Thoracic aorta (tissue), 2 donors: Measurements from ENCODE around the gene AKR1E2. TPM values are rescaled to one million over a fixed set of nuclear protein-coding genes. Genes with fewer than 3 reads are reported as not detected.

Source experiments
- ATAC-seq: fragments of 150-250 bp; one replicate; pipeline ENCODE4 v1.8.0; 2017; ENCODE audit warnings: low read depth; ENCODE audit not compliant: insufficient number of reproducible peaks, low FRiP score
- DNase-seq: peaks from one replicate; pipeline ENCODE4 v3.0.0-alpha.2; 2020; ENCODE audit warnings: low spot score
- H3K27ac ChIP-seq, 2 donors: fragments of 200-600 bp; sonication (generic); 1 replicate in 1 of 2; 2 replicates in 1 of 2; pipeline ENCODE4 v1.5.1; 2016; ENCODE audit warnings: mild to moderate bottlenecking in 2 of 2, moderate library complexity in 2 of 2
- H3K27me3 ChIP-seq: fragments of 200-600 bp; sonication (generic); replicated peaks from 2 replicates; pipeline ENCODE4 v1.6.0; 2016; ENCODE audit warnings: mild to moderate bottlenecking; ENCODE audit not compliant: insufficient read depth
- H3K36me3 ChIP-seq: fragments of 200-600 bp; sonication (generic); one replicate; pipeline ENCODE4 v1.5.1; 2016
- H3K4me1 ChIP-seq, 2 donors: fragments of 200-600 bp; sonication (generic); 1 replicate in 1 of 2; 2 replicates in 1 of 2; pipeline versions ENCODE4 v1.5.1 to v1.6.0; 2016; ENCODE audit warnings: low read depth in 2 of 2, mild to moderate bottlenecking in 1 of 2; ENCODE audit not compliant: control insufficient read depth in 1 of 2
- H3K4me3 ChIP-seq: fragments of 200-600 bp; sonication (generic); 2 replicates; pipeline ENCODE4 v1.5.1; 2016; ENCODE audit warnings: mild to moderate bottlenecking
- H3K9me3 ChIP-seq: fragments of 200-600 bp; sonication (generic); 2 replicates; pipeline ENCODE4 v1.5.1; 2016
- CTCF ChIP-seq: fragments of 200-600 bp; sonication (generic); IDR thresholded peaks from one replicate; pipeline ENCODE4 v1.5.1; 2019; ENCODE audit warnings: antibody characterized with exemption
- total RNA-seq, 2 donors: library from RNA; depleted of rRNA; stranded (reverse); fragments of >200 nt; gene quantifications; one replicate each; pipeline versions ENCODE4 v1.1.0 to v1.2.3, GENCODE V29; 2016

The AKR1E2 gene
- total RNA-seq, 2 donors from 2014 or later, result 11.1 to 17.6 TPM

DNA sequence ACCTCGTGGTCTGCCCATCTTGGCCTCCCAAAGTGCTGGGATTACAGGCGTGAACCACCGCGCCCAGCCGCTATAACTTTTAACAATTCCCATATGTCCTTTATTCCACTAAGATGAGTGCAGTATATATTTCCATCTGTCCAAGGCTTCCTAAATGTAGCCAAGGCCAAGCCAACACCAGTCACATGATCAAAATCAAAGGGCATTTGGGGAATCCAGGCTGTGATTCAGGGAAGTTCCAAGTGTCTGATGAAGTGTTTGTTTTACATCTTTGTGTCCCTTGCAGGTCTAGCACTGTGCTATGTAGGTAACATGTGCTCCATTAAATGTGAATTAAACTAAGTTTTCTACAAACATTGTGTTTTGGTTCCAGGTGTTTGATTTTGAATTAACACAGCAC is 20.8 kb downstream of the AKR1E2 start:
- no peak overlapping the region for H3K4me3 ChIP-seq
- no peaks in the 10 kb centered on the region for H3K27me3 ChIP-seq
- no peak for DNase-seq
- H3K27ac ChIP-seq, result no peak overlapping the region
- peaks cover 4% of the 10 kb centered on the region for H3K36me3 ChIP-seq
- H3K9me3 ChIP-seq, result no peaks in the 10 kb centered on the region
- no peak for TF ChIP-seq CTCF
- no peak for ATAC-seq
- peaks cover 0 to 21% of the 10 kb centered on the region in 2 donors for H3K4me1 ChIP-seq

DNA sequence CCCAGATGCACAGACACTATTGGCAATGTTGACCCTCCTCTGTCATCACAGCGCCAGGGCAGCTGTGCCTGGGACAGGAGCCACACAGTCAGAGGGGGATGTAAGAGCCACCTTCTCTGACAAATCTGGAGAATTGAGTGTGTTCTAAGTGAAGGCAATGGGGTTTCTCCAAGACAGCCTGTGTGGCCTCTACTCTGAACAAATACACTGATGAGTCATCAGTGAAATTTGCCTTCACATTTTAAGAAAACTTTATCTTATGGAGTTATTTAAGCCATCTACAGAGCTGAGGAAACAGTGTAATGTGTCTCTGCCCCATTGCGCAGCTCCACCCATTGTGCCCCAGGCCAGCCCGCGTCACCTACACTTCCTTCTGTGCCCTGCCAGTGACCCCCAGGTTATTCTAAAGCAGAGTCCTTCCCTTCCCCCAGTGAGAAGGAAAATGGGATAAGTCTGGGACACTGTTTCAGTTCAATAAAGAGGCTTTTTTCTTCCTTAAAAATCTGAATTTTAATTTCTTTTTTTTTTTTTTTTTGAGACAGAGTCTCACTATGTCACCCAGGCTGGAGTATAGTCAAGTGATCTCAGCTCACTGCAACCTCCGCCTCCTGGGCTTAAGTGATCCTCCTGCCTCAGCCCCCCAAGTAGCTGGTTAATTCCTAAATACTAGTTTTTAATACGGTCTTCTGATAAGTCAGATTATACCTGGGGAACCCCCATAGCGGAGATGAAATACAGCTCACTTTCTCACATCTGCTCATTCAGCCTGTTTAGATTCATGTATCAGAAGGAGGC is 21.8 kb downstream of the AKR1E2 start:
- no peak for TF ChIP-seq CTCF
- Histone ChIP-seq H3K36me3 (peaks cover 4% of the 10 kb centered on the region), H3K4me3 (no peak overlapping the region), H3K9me3 (no peaks in the 10 kb centered on the region), H3K27me3 (no peaks in the 10 kb centered on the region), H3K27ac (peak overlapping the region in 1 of 2 donors; percentile 2), H3K4me1 (peaks cover 0 to 31% of the 10 kb centered on the region in 2 donors)
- no peak for ATAC-seq
- DNase-seq, result no peak

DNA sequence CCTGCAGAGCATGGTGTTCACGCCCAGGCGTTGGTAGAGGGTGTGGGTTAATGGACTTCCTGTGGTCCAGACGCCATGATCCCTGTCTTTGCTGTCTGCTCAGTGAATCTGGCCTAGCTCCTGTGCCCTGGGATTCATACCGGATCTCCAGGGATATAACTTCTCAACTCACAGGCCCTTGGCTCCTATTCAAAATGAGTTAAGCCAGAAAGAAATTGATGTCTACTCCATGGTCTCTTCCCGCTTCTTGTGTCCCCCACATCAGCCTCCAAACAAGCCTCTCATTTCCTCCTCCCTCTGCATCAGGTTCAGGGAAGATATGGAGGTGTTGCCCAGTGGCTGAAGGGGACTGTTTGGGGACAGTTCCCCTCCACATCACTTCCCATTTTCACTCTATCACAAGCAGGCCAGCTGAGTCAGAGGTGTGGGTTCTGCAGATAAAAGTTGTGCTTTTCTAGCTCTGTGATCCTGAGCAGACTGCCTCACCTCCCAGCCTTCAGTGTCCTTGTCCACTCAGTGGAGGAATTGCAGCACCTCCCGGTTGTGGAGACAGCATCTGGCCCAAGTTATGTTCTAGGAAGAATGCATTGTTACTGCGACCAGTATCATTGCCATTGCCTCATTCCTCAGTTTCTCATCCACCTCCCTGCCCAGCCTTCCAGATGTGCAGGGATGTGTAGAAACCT is 22.5 kb downstream of the AKR1E2 start:
- Histone ChIP-seq H3K27me3 (no peaks in the 10 kb centered on the region), H3K27ac (no peak overlapping the region), H3K36me3 (peaks cover 4% of the 10 kb centered on the region), H3K4me1 (peaks cover 0 to 38% of the 10 kb centered on the region in 2 donors), H3K9me3 (no peaks in the 10 kb centered on the region), H3K4me3 (no peak overlapping the region)
- no peak for ATAC-seq
- no peak for TF ChIP-seq CTCF
- no peak for DNase-seq

DNA sequence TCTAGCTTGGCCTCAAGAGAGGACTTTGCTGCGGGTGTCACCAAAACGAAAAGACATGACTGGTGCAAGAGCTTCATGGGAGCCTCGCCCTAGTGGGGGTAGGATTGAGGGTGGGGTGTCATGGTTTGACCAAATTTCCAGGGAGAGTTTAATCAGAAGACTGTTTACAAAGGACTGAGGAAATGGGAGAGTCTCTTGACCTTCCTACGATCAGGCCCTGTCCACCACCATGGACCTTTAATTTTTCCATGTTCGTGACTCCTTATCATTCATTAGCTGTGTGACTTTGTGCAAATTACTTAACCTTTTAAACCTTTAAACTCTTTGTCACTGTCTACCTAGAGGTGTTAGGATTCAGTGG is 23.0 kb downstream of the AKR1E2 start:
- no peak for DNase-seq
- H3K4me3 ChIP-seq, result no peak overlapping the region
- no peak for TF ChIP-seq CTCF
- H3K27me3 ChIP-seq, result no peaks in the 10 kb centered on the region
- no peak overlapping the region for H3K27ac ChIP-seq
- H3K36me3 ChIP-seq, result no peaks in the 10 kb centered on the region
- peaks cover 0 to 44% of the 10 kb centered on the region in 2 donors for H3K4me1 ChIP-seq
- ATAC-seq, result no peak
- no peaks in the 10 kb centered on the region for H3K9me3 ChIP-seq

- Histone ChIP-seq H3K4me1 (peaks cover 0 to 46% of the 10 kb centered on the region in 2 donors), H3K4me3 (peak overlapping the region; percentile 39), H3K27me3 (no peaks in the 10 kb centered on the region), H3K36me3 (no peaks in the 10 kb centered on the region), H3K9me3 (no peaks in the 10 kb centered on the region), H3K27ac (peak overlapping the region; percentile 66 to 68)
- ATAC-seq (peak; percentile 78), DNase-seq (peak; percentile 82)
- TF ChIP-seq CTCF, result peak; percentile 97
Measured at GRCh38 chr10:4849555-4850242, 23.7 kb downstream of the AKR1E2 start.
